Keratinocyte (primary cell): ENCODE results near the gene P2RY8. TPM values are rescaled to one million over a fixed set of nuclear protein-coding genes. Genes with fewer than 3 reads are reported as not detected.

Source experiments
- DNase-seq: peaks from one replicate; pipeline ENCODE4 v3.0.0-alpha.2; 2011; ENCODE audit warnings: low read depth, missing footprints, low spot score
- FAIRE-seq: peaks from 2 replicates; lab custom pipeline; 2011; peaks lifted over from hg19 to GRCh38; lab: Jason Lieb, UNC
- H2AFZ ChIP-seq: 2 replicates; pipeline ENCODE4 v1.6.0; 2012; ENCODE audit warnings: low read length, control low read depth, inconsistent platforms; ENCODE audit not compliant: control insufficient read depth
- H3K27ac ChIP-seq: 2 replicates; pipeline ENCODE4 v1.5.1; 2011; ENCODE audit warnings: low read length; ENCODE audit not compliant: control insufficient read depth, insufficient read depth
- H3K27me3 ChIP-seq: 3 replicates; pipeline ENCODE4 v1.6.0; 2011; ENCODE audit warnings: low read length; ENCODE audit not compliant: control insufficient read depth, insufficient read depth; ENCODE audit errors: extremely low read depth
- H3K36me3 ChIP-seq, 2 experiments: 2 replicates in 1 of 2; 3 replicates in 1 of 2; pipeline ENCODE4 v1.5.1; 2011; ENCODE audit warnings: low read length in 2 of 2, mild to moderate bottlenecking in 1 of 2; ENCODE audit not compliant: control insufficient read depth in 2 of 2, insufficient read depth in 2 of 2; ENCODE audit errors: extremely low read depth in 1 of 2
- H3K4me1 ChIP-seq: 3 replicates; pipeline ENCODE4 v1.5.1; 2011; ENCODE audit warnings: low read length; ENCODE audit not compliant: control insufficient read depth, insufficient read depth; ENCODE audit errors: extremely low read depth
- H3K4me2 ChIP-seq: 3 replicates; pipeline ENCODE4 v1.6.0; 2011; ENCODE audit warnings: low read depth, low read length; ENCODE audit not compliant: control insufficient read depth, insufficient read depth; ENCODE audit errors: extremely low read depth
- H3K4me3 ChIP-seq, 3 experiments: fragments of 200-600 bp in 1 of 3; sonication (generic) in 1 of 3; 2 replicates in 2 of 3; 3 replicates in 1 of 3; pipeline ENCODE4 v1.5.1; 2011 to 2016; ENCODE audit warnings: low read length in 3 of 3, mild to moderate bottlenecking in 3 of 3, control low read depth in 2 of 3, inconsistent platforms in 1 of 3, low read depth in 1 of 3, mixed read lengths in 1 of 3, mixed run types in 1 of 3, moderate library complexity in 1 of 3; ENCODE audit not compliant: control insufficient read depth in 2 of 3, insufficient read depth in 2 of 3; ENCODE audit errors: extremely low read depth in 1 of 3
- H3K79me2 ChIP-seq: 2 replicates; pipeline ENCODE4 v1.6.0; 2012; ENCODE audit warnings: low read length; ENCODE audit not compliant: control insufficient read depth, insufficient read depth
- H3K9ac ChIP-seq: 3 replicates; pipeline ENCODE4 v1.6.0; 2011; ENCODE audit warnings: low read length; ENCODE audit not compliant: control insufficient read depth, insufficient read depth; ENCODE audit errors: extremely low read depth
- H3K9me1 ChIP-seq: 3 replicates; pipeline ENCODE4 v1.6.0; 2011; ENCODE audit warnings: low read length; ENCODE audit not compliant: control insufficient read depth, insufficient read depth; ENCODE audit errors: extremely low read depth
- H3K9me3 ChIP-seq: 2 replicates; pipeline ENCODE4 v1.5.1; 2012; ENCODE audit warnings: low read depth, low read length; ENCODE audit not compliant: control insufficient read depth
- H4K20me1 ChIP-seq: 3 replicates; pipeline ENCODE4 v1.6.0; 2011; ENCODE audit warnings: low read length; ENCODE audit not compliant: control insufficient read depth, insufficient read depth; ENCODE audit errors: extremely low read depth
- EZH2 ChIP-seq: IDR thresholded peaks from one replicate; pipeline ENCODE4 v1.6.1; 2012; ENCODE audit warnings: inconsistent platforms, mild to moderate bottlenecking, low read length, moderate library complexity
- dilution Hi-C: fragments of 300-500 bp; cut with MboI; formaldehyde crosslinking; loops from one replicate; pipeline ENCODE4 v1.7.0; 2020; ENCODE audit warnings: low sequenced_read_pairs; ENCODE audit not compliant: extremely low pct_ligation_motif_present
- polyA plus RNA-seq, 5 experiments: library from polyadenylated mRNA; depleted of rRNA in 3 of 5; stranded (reverse) in 3 of 5; stranded (forward) in 1 of 5; unstranded in 1 of 5; fragments of >200 nt; gene quantifications; 1 replicate in 1 of 5; 2 replicates in 3 of 5; 3 replicates in 1 of 5; pipeline versions ENCODE4 v1.2.1 to v1.2.3, GENCODE V29; 2011 to 2012; ENCODE audit warnings: missing spikeins in 2 of 5, low read depth in 1 of 5, low replicate concordance in 1 of 5
- TF ChIP-seq, protein P1 (sequence below), 3 experiments: IDR thresholded peaks in 1 of 3; conservative IDR thresholded peaks in 1 of 3; optimal IDR thresholded peaks in 1 of 3; 2 replicates in 2 of 3; 3 replicates in 1 of 3; pipeline versions ENCODE3 to v1.5.1; 2011; ENCODE audit warnings: low read length in 3 of 3, mild to moderate bottlenecking in 3 of 3, moderate library complexity in 2 of 3, control low read depth in 1 of 3, inconsistent platforms in 1 of 3; ENCODE audit not compliant: insufficient read depth in 2 of 3; ENCODE audit errors: extremely low read depth in 1 of 3

Gene P2RY8
- polyA plus RNA-seq, 1 donor (not counting 4 experiments of a cell fraction or from before 2014, with no cell fraction given): not detected

DNA sequence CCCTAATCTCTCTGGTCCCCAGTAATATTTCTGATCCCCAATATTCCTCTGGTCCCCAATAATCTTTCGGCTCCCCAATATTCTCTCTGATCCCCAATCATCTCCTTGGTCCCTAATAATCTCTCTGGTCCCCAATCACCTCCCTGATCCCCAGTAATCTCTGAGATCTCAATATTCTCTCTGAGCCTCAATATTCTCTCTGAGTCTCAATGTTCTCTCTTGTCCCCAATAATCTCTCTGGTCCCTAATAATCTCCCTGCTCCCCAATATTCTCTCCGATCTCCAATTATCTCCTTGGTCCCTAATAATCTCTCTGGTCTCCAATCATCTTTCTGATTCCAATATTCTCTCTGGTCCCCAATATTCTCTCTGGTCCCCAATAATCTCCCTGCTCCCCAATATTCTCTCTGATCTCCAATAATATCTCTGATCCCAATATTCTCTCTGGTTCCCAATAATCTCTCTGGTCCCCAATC lies 17.9 kb downstream of the P2RY8 start:
- H4K20me1 ChIP-seq: no peaks in the 10 kb centered on the region
- DNase-seq (no peak), FAIRE-seq (no peak)
- H3K9ac ChIP-seq: no peak overlapping the region
- dilution Hi-C loops: no loop called here
- no peaks in the 10 kb centered on the region for H3K4me1 ChIP-seq
- H3K9me1 ChIP-seq: no peaks in the 10 kb centered on the region
- TF ChIP-seq, protein P1, sequence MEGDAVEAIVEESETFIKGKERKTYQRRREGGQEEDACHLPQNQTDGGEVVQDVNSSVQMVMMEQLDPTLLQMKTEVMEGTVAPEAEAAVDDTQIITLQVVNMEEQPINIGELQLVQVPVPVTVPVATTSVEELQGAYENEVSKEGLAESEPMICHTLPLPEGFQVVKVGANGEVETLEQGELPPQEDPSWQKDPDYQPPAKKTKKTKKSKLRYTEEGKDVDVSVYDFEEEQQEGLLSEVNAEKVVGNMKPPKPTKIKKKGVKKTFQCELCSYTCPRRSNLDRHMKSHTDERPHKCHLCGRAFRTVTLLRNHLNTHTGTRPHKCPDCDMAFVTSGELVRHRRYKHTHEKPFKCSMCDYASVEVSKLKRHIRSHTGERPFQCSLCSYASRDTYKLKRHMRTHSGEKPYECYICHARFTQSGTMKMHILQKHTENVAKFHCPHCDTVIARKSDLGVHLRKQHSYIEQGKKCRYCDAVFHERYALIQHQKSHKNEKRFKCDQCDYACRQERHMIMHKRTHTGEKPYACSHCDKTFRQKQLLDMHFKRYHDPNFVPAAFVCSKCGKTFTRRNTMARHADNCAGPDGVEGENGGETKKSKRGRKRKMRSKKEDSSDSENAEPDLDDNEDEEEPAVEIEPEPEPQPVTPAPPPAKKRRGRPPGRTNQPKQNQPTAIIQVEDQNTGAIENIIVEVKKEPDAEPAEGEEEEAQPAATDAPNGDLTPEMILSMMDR (optimal IDR thresholded peaks at IDR 0.05 in 1 of 3, IDR thresholded peaks at IDR 0.05 in 1 of 3, conservative IDR thresholded peaks at IDR 0.05 in 1 of 3; ENCODE audit: extremely low read depth in 1 of 3, insufficient read depth in 2 of 3, low read length in 3 of 3): no peak
- no peak for TF ChIP-seq EZH2
- no peak overlapping the region for H3K27ac ChIP-seq
- no peaks in the 10 kb centered on the region for H3K36me3 ChIP-seq
- H2AFZ ChIP-seq: no peak overlapping the region
- H3K79me2 ChIP-seq: no peaks in the 10 kb centered on the region
- H3K27me3 ChIP-seq: no peaks in the 10 kb centered on the region
- H3K4me3 ChIP-seq: no peak overlapping the region
- H3K9me3 ChIP-seq: peaks cover 5% of the 10 kb centered on the region
- no peak overlapping the region for H3K4me2 ChIP-seq

GRCh38 chrX:1518512-1518911 lies 18.5 kb downstream of the P2RY8 start:
- H3K9me3 ChIP-seq: peaks cover 5% of the 10 kb centered on the region
- DNase-seq (no peak), FAIRE-seq (no peak)
- H3K27me3 ChIP-seq: no peaks in the 10 kb centered on the region
- no peaks in the 10 kb centered on the region for H3K36me3 ChIP-seq
- H4K20me1 ChIP-seq: no peaks in the 10 kb centered on the region
- no peak overlapping the region for H3K9ac ChIP-seq
- dilution Hi-C loops: no loop called here
- no peak overlapping the region for H3K27ac ChIP-seq
- no peaks in the 10 kb centered on the region for H3K9me1 ChIP-seq
- no peaks in the 10 kb centered on the region for H3K79me2 ChIP-seq
- no peak overlapping the region for H3K4me3 ChIP-seq
- no peak overlapping the region for H3K4me2 ChIP-seq
- H2AFZ ChIP-seq: no peak overlapping the region
- TF ChIP-seq, protein P1 (optimal IDR thresholded peaks at IDR 0.05 in 1 of 3, IDR thresholded peaks at IDR 0.05 in 1 of 3, conservative IDR thresholded peaks at IDR 0.05 in 1 of 3; ENCODE audit: extremely low read depth in 1 of 3, insufficient read depth in 2 of 3, low read length in 3 of 3): no peak
- no peak for TF ChIP-seq EZH2
- H3K4me1 ChIP-seq: no peaks in the 10 kb centered on the region
